Endothelial cell of umbilical vein (primary cell): ENCODE data around the gene SPATA6L.

Source experiments
- GATA2 ChIP-seq: IDR thresholded peaks from 2 replicates; pipeline ENCODE4 v1.7.0; 2011; ENCODE audit warnings: low read depth, mild to moderate bottlenecking, moderate library complexity, mixed read lengths, low read length; ENCODE audit not compliant: insufficient read length, insufficient read depth
- POLR2A ChIP-seq: IDR thresholded peaks from 2 replicates; pipeline ENCODE4 v1.6.1; 2012; ENCODE audit warnings: low read depth, mild to moderate bottlenecking, control low read depth, low read length
- TF ChIP-seq, protein P1 (sequence below), 2 donors: IDR thresholded peaks; 1 replicate in 1 of 2; 2 replicates in 1 of 2; pipeline ENCODE4 v1.5.1; 2011; ENCODE audit warnings: low read length in 2 of 2, mild to moderate bottlenecking in 2 of 2, moderate library complexity in 2 of 2, control low read depth in 1 of 2, inconsistent platforms in 1 of 2, low read depth in 1 of 2; ENCODE audit not compliant: insufficient read depth in 1 of 2; ENCODE audit errors: extremely low read depth in 1 of 2

- TF ChIP-seq, protein P1, sequence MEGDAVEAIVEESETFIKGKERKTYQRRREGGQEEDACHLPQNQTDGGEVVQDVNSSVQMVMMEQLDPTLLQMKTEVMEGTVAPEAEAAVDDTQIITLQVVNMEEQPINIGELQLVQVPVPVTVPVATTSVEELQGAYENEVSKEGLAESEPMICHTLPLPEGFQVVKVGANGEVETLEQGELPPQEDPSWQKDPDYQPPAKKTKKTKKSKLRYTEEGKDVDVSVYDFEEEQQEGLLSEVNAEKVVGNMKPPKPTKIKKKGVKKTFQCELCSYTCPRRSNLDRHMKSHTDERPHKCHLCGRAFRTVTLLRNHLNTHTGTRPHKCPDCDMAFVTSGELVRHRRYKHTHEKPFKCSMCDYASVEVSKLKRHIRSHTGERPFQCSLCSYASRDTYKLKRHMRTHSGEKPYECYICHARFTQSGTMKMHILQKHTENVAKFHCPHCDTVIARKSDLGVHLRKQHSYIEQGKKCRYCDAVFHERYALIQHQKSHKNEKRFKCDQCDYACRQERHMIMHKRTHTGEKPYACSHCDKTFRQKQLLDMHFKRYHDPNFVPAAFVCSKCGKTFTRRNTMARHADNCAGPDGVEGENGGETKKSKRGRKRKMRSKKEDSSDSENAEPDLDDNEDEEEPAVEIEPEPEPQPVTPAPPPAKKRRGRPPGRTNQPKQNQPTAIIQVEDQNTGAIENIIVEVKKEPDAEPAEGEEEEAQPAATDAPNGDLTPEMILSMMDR (IDR thresholded peaks at IDR 0.05; ENCODE audit: extremely low read depth in 1 of 2, insufficient read depth in 1 of 2, low read depth in 1 of 2, low read length in 2 of 2) = no peak
- TF ChIP-seq GATA2 = no peak
- TF ChIP-seq POLR2A = no peak
Observed at GRCh38 chr9:4572184-4572826, 94.0 kb downstream of the SPATA6L start.
